ENCODE data around the gene SLC26A8. TPM values are rescaled to one million over a fixed set of nuclear protein-coding genes. Genes with fewer than 3 reads are reported as not detected.

The SLC26A8 gene
- total RNA-seq, 4 donors from 2014 or later, result 0.19 TPM; not detected in 3

DNA sequence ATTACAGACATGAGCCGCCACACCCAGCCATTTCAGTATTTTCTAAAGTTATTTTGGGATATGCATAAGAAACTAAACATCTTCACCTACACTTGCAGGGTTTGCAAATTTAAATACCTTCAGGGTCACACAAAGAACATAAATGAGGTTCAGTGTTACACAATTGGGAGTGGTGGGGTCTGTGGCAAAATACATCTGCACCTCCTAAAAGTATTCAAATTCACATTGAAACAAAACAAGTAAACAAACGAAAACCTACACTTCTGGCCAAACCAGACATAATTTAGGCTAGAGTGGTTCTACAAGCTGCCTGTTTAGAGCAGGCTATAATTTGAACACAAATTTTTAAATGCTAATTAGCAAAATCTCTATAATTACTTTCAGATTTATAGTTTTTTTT lies 37.8 kb upstream of the SLC26A8 start:
- Histone ChIP-seq H3K4me1 (peaks cover 0 to 40% (median 3%) of the 10 kb centered on the region in 3 donors), H3K9me3 (no peaks in the 10 kb centered on the region), H3K4me3 (no peak overlapping the region), H3K36me3 (peaks cover 0 to 42% (median 10%) of the 10 kb centered on the region in 3 donors), H3K27ac (no peak overlapping the region), H3K27me3 (no peaks in the 10 kb centered on the region)
- DNase-seq, result no peak
- intact Hi-C loops (cut with DNase I), result no loop called here
- TF ChIP-seq, protein P1, sequence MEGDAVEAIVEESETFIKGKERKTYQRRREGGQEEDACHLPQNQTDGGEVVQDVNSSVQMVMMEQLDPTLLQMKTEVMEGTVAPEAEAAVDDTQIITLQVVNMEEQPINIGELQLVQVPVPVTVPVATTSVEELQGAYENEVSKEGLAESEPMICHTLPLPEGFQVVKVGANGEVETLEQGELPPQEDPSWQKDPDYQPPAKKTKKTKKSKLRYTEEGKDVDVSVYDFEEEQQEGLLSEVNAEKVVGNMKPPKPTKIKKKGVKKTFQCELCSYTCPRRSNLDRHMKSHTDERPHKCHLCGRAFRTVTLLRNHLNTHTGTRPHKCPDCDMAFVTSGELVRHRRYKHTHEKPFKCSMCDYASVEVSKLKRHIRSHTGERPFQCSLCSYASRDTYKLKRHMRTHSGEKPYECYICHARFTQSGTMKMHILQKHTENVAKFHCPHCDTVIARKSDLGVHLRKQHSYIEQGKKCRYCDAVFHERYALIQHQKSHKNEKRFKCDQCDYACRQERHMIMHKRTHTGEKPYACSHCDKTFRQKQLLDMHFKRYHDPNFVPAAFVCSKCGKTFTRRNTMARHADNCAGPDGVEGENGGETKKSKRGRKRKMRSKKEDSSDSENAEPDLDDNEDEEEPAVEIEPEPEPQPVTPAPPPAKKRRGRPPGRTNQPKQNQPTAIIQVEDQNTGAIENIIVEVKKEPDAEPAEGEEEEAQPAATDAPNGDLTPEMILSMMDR (IDR thresholded peaks at IDR 0.05), result no peak
- no peak for TF ChIP-seq POLR2A (IDR thresholded peaks at IDR 0.05)
- WGBS, 2 donors, result 86 to 93% methylated on average over 2 of the region's 2 CpGs

DNA sequence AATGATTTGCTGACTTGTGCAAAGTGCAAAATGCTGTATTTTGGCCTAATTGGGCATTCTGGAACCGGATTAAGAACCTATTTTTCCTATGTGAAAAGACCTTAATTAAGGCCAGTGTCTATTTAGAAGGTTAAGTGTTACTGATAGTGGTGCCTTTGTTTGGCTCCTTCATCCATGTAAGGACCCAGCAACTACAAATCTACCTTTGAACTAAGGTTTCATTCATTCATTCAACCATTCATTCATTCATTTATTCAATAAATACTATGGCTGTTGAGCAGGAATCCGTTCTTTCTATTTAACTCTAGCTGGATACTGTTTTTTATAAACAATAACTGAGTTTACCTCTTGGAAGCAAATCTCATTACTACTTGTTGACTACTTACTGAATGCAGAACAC lies 36.8 kb upstream of the SLC26A8 start:
- WGBS, 2 donors, result 50% methylated on average over 2 of the region's 2 CpGs
- peaks cover 0 to 33% (median 3%) of the 10 kb centered on the region in 3 donors for H3K4me1 ChIP-seq
- TF ChIP-seq, protein P1 (IDR thresholded peaks at IDR 0.05), result no peak
- TF ChIP-seq POLR2A (IDR thresholded peaks at IDR 0.05), result no peak
- H3K36me3 ChIP-seq, result peaks cover 0 to 42% (median 10%) of the 10 kb centered on the region in 3 donors
- no peak overlapping the region for H3K27ac ChIP-seq
- intact Hi-C loops (cut with DNase I), result no loop called here
- H3K27me3 ChIP-seq, result no peaks in the 10 kb centered on the region
- no peaks in the 10 kb centered on the region for H3K9me3 ChIP-seq
- DNase-seq, result no peak
- no peak overlapping the region for H3K4me3 ChIP-seq

DNA sequence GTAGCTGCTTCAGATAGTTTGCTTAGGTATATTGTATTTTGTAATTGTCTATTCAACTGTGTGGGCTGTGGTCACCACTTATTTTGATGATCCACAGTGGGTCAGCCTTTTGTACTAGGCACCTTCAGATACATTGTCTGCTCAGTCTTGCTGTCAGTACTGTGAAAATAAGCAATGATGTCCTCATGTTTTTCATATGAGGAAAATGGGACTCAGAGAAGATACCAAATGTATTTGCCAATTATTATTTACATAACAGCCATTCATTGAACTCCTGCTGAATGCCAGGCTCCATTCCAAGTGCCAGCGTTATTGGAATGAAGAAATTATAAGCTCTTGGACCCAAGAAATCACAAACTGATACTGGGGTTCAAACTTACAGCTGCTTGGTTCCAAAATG lies 31.7 kb upstream of the SLC26A8 start:
- WGBS, 2 donors, result 24 to 53% methylated on average over 1 of the region's 1 CpG

DNA sequence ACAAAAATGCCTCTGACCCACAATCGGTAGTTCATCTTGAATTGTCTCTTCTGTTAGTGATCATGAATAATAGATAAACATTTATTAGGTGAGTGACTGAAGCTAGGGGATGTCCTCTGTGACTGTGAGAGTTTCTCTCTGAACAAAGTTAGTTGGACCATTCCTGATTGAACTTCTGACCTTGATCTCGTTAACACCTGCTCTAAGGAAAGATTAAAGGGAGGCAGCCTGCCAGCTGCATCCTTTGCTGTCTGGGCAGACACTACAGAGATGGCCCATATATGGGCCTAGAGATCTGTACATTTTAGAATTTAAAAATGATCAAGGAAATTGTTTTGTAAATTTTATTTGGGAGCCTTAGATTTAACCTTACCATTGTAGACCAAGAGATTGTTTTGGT lies 30.5 kb upstream of the SLC26A8 start:
- Histone ChIP-seq H3K27ac (no peak overlapping the region), H3K4me1 (peaks cover 0 to 54% (median 11%) of the 10 kb centered on the region in 3 donors), H3K36me3 (peaks cover 0 to 34% (median 7%) of the 10 kb centered on the region in 3 donors), H3K27me3 (no peaks in the 10 kb centered on the region), H3K9me3 (no peaks in the 10 kb centered on the region), H3K4me3 (no peak overlapping the region)
- intact Hi-C loops (cut with DNase I), result no loop called here
- 33 to 43% methylated on average over 2 of the region's 2 CpGs for WGBS, 2 donors
- DNase-seq, result no peak
- no peak for TF ChIP-seq POLR2A (IDR thresholded peaks at IDR 0.05)
- TF ChIP-seq, protein P1 (IDR thresholded peaks at IDR 0.05), result no peak

More for the DNA sequence above, 31.7 kb upstream of the SLC26A8 start:
- no peaks in the 10 kb centered on the region for H3K27me3 ChIP-seq
- peaks cover 0 to 46% (median 10%) of the 10 kb centered on the region in 3 donors for H3K36me3 ChIP-seq
- H3K4me3 ChIP-seq, result no peak overlapping the region
- intact Hi-C loops (cut with DNase I), result no loop called here
- H3K4me1 ChIP-seq, result peaks cover 0 to 42% (median 10%) of the 10 kb centered on the region in 3 donors
- no peaks in the 10 kb centered on the region for H3K9me3 ChIP-seq
- no peak overlapping the region for H3K27ac ChIP-seq
- no peak for DNase-seq
- TF ChIP-seq POLR2A (IDR thresholded peaks at IDR 0.05), result no peak
- TF ChIP-seq, protein P1 (IDR thresholded peaks at IDR 0.05), result no peak

DNA sequence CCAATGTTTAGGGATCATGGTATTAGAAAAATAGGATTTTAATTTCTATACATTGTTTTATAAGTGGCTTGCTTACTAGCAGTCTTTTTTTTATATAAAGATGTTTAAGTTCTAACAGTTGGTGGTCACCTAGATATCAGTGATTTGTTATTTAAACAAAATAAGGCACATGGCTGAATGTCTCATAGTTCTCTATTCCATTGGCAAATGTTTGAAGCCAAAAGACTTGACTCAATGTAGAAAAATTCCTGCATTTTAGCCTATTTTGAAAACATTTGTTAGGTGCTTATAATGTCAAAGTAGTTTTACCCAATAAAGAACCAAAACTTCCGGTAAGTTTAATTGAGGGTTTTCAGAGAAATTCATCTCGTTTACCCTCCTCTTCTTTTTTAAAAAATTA lies 30.0 kb upstream of the SLC26A8 start:
- DNase-seq, result no peak
- Histone ChIP-seq H3K27ac (no peak overlapping the region), H3K36me3 (peaks cover 0 to 29% (median 1%) of the 10 kb centered on the region in 3 donors), H3K9me3 (no peaks in the 10 kb centered on the region), H3K4me3 (no peak overlapping the region), H3K4me1 (peaks cover 0 to 59% (median 14%) of the 10 kb centered on the region in 3 donors), H3K27me3 (no peaks in the 10 kb centered on the region)
- TF ChIP-seq, protein P1 (IDR thresholded peaks at IDR 0.05), result no peak
- TF ChIP-seq POLR2A (IDR thresholded peaks at IDR 0.05), result no peak
- WGBS, 2 donors, result 82 to 92% methylated on average over 2 of the region's 2 CpGs
- intact Hi-C loops (cut with DNase I), result no loop called here
